Stimulated activated CD8-positive, alpha-beta memory T cell treated with anti-CD3 and anti-CD28 coated beads, Interleukin-4, amount 100 ng/mL, for 1 hour (primary cell): ENCODE results near the gene ACTL6A.

ENCODE experiments used
- DNase-seq, 2 donors: peaks; one replicate each; pipeline ENCODE4 v3.0.0-alpha.2; 2020; ENCODE audit warnings: low read depth in 2 of 2, low spot score in 1 of 2

Gene ACTL6A

GRCh38 chr3:179590669-179591068 is 27.9 kb downstream of the ACTL6A start:
- no peak for DNase-seq

DNA sequence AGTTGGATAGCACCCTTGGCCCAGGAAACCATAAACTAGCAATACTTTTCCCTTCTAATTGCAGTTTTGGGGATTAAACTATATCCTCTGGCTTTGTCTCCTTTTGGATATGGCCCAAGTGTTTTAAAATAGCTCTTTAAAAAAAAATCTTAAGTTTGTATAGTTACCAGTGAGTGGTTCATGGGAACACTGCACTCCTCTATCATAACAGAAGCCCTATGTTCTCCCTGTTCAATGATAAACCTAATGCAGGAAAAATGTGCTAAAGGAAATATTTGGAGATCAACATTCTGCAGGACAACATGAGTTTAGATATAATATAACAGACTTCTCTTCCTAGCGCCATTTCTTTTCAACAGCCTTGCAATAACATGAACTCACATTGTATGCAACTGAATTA is 28.6 kb downstream of the ACTL6A start:
- DNase-seq, result no peak

- no peak for DNase-seq
Measured at GRCh38 chr3:179599531-179599930, 36.8 kb downstream of the ACTL6A start.

DNA sequence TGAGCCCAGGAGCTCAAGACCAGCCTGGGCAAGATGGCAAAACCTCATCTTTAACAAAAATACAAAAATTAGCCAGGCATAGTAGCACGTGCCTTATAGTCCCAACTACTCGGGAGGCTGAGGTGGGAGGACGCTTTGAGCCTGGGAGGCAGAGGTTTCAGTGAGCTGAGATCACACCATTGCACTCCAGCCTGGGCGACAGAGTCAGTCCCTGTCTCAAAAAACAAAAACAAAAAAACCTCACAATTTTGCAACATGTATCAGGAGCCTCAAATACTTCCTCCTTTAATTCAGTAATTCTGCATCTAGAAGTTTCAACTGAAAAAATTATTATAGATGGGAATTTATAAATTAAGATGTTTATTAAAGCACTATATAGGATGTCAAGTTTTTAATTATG is 40.6 kb downstream of the ACTL6A start:
- DNase-seq, result no peak

DNA sequence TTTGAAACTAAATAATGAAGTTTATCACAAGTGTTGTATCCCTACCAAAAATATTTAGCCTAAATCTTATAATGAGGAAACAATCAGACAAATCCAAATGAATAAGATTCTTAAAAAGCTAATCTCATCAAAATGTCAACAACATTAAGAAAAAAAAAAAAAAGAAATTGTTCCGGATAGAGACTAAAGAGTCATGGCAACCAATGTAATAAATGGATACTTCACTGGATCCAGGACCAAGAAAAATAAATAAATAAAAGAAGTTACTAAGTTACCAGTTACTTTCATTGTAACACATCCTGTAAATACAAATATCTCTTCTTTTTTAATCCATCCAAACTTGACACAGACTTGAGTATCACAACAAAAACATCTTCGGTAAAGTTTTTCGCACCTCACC is 41.1 kb downstream of the ACTL6A start:
- no peak for DNase-seq

GRCh38 chr3:179604321-179605078 is 41.8 kb downstream of the ACTL6A start, which contains the start of the genes MRPL47 and NDUFB5:
TSS of gene MRPL47 (minus strand) at chr3:179604638. CDS start at chr3:179604624, 14 bp downstream.
TSS of gene NDUFB5 (plus strand) at chr3:179604794. CDS start at chr3:179604816, 22 bp downstream.
- DNase-seq, result peak; percentile 85 to 90

GRCh38 chr3:179606534-179607085 is 43.9 kb downstream of the ACTL6A start:
- no peak for DNase-seq

GRCh38 chr3:179608931-179609720 is 46.4 kb downstream of the ACTL6A start:
- DNase-seq, result no peak

DNA sequence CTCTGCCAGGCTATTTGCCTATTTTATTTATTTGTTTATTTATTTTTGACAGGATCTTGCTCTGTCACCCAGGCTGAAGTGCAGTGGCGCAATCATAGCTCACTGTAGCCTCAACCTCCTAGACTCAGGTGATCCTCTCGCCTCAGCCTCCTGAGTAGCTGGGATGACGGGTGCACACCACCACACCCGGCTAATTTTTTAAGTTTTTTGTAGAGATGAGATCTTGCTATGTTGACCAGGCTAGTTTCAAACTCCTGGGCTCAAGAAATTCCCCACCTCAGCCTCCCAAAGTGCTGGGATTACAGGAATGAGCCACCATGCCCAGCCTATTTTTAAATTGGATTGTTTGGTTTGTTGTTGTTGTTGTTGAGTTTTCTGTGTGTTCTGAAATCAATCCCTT is 47.3 kb downstream of the ACTL6A start:
- DNase-seq, result no peak

DNA sequence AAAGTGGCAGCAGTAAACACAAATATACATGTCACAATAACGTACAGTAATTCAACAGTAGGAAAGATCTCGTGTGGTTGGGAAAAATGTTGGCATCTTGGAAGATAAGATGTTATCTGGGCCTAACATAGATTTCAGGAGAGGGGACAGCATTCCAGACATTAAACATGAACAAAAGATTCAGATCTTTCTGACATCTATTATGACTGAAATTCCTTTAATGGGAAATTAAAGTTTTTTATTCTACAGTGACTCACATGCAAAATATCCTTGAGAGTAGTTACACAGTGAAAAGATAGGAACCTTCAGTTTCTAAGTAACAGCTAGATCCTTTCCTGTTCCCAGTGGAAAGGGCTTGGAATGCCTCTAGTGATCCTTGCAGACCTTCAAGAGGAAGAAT is 51.1 kb downstream of the ACTL6A start:
- no peak for DNase-seq

- no peak for DNase-seq
Measured at GRCh38 chr3:179615458-179616173, 52.9 kb downstream of the ACTL6A start.

DNA sequence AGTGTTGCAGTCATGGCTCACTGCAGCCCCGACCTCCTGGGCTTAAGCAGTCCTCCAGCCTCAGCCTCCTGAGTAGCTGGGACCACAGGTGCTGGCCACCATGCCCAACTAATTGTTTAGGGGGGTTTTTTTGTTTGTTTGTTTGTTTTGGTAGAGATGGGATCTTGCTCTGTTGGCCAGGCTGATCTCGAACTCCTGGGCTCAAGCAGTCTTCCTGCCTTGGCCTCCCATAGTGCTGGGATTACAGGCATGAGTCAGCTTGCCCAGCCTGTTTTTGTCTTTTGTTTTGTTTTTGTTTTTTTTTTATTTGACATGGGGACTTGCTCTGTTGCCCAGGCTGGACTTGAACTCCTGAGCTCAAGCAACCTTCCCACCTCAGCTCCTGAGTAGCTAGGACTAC is 59.3 kb downstream of the ACTL6A start:
- no peak for DNase-seq

GRCh38 chr3:179624451-179624850 is 61.7 kb downstream of the ACTL6A start:
- no peak for DNase-seq

GRCh38 chr3:179630753-179631451 is 68.2 kb downstream of the ACTL6A start:
- no peak for DNase-seq
